C4-2B (cell line): ENCODE results near the gene PINLYP.

ENCODE experiments used
- ZFX ChIP-seq: fragments of 450-650 bp; IDR thresholded peaks from 2 replicates; pipeline ENCODE4 v1.6.1; 2017
- TF ChIP-seq, protein P1 (sequence below): fragments of 450-650 bp; conservative IDR thresholded peaks from 2 replicates; pipeline ENCODE4 v1.5.1; 2017; ENCODE audit warnings: mild to moderate bottlenecking

GRCh38 chr19:43589277-43589676 lies 13.7 kb downstream of the PINLYP start:
- TF ChIP-seq, protein P1, sequence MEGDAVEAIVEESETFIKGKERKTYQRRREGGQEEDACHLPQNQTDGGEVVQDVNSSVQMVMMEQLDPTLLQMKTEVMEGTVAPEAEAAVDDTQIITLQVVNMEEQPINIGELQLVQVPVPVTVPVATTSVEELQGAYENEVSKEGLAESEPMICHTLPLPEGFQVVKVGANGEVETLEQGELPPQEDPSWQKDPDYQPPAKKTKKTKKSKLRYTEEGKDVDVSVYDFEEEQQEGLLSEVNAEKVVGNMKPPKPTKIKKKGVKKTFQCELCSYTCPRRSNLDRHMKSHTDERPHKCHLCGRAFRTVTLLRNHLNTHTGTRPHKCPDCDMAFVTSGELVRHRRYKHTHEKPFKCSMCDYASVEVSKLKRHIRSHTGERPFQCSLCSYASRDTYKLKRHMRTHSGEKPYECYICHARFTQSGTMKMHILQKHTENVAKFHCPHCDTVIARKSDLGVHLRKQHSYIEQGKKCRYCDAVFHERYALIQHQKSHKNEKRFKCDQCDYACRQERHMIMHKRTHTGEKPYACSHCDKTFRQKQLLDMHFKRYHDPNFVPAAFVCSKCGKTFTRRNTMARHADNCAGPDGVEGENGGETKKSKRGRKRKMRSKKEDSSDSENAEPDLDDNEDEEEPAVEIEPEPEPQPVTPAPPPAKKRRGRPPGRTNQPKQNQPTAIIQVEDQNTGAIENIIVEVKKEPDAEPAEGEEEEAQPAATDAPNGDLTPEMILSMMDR: no peak
- no peak for TF ChIP-seq ZFX
